DND-41 (cell line): Measurements from ENCODE around the gene C1orf21.

Experiments used
- ATAC-seq: fragments of 200-7000 bp; cut with Tn5 transposase; 3 replicates; pipeline ENCODE4 v1.9.1; 2021; ENCODE audit warnings: low read depth; ENCODE audit not compliant: insufficient read depth
- DNase-seq: peaks from one replicate; pipeline ENCODE4 v3.0.0-alpha.2; 2020
- H2AFZ ChIP-seq: 2 replicates; pipeline ENCODE4 v1.6.0; 2012; ENCODE audit warnings: low read depth, low read length
- H3K27ac ChIP-seq: 2 replicates; pipeline ENCODE4 v1.5.1; 2012; ENCODE audit warnings: low read length, inconsistent platforms
- H3K27me3 ChIP-seq: fragments of 200-600 bp; sonication (generic); 2 replicates; pipeline ENCODE4 v1.6.0; 2012; ENCODE audit warnings: low read length, mild to moderate bottlenecking, inconsistent platforms; ENCODE audit not compliant: insufficient read depth, poor library complexity
- H3K36me3 ChIP-seq: 2 replicates; pipeline ENCODE4 v1.5.1; 2012; ENCODE audit warnings: low read length, inconsistent platforms; ENCODE audit not compliant: insufficient read depth
- H3K4me1 ChIP-seq: 2 replicates; pipeline ENCODE4 v1.5.1; 2012; ENCODE audit warnings: mild to moderate bottlenecking, low read length; ENCODE audit not compliant: insufficient read depth
- H3K4me2 ChIP-seq: 2 replicates; pipeline ENCODE4 v1.6.0; 2012; ENCODE audit warnings: mild to moderate bottlenecking, moderate library complexity, low read length, inconsistent platforms; ENCODE audit not compliant: insufficient read depth
- H3K4me3 ChIP-seq, 2 experiments: fragments of 200-600 bp in 1 of 2; shearing (Covaris generic) in 1 of 2; 2 replicates each; pipeline ENCODE4 v1.5.1; 2012 to 2016; ENCODE audit warnings: inconsistent platforms in 2 of 2, low read length in 2 of 2, mild to moderate bottlenecking in 2 of 2, low read depth in 1 of 2, moderate library complexity in 1 of 2
- H3K79me2 ChIP-seq: 2 replicates; pipeline ENCODE4 v1.6.0; 2012; ENCODE audit warnings: low read length, inconsistent platforms; ENCODE audit not compliant: insufficient read depth
- H3K9ac ChIP-seq: 2 replicates; pipeline ENCODE4 v1.6.0; 2012; ENCODE audit warnings: low read depth, mild to moderate bottlenecking, inconsistent platforms, low read length, moderate library complexity
- H3K9me3 ChIP-seq: 2 replicates; pipeline ENCODE4 v1.5.1; 2012; ENCODE audit warnings: low read length, moderate library complexity, mild to moderate bottlenecking, inconsistent platforms; ENCODE audit not compliant: insufficient read depth, severe bottlenecking
- H4K20me1 ChIP-seq: 2 replicates; pipeline ENCODE4 v1.6.0; 2012; ENCODE audit warnings: low read length; ENCODE audit not compliant: insufficient read depth
- EZH2 ChIP-seq: IDR thresholded peaks from 3 replicates; pipeline ENCODE4 v1.6.1; 2012; ENCODE audit warnings: borderline replicate concordance, low read depth, mild to moderate bottlenecking, moderate library complexity, low read length, inconsistent platforms; ENCODE audit not compliant: severe bottlenecking
- TF ChIP-seq, protein P1 (sequence below): IDR thresholded peaks from 2 replicates; pipeline ENCODE4 v1.5.1; 2012; ENCODE audit warnings: borderline replicate concordance, low read length, moderate library complexity, mild to moderate bottlenecking; ENCODE audit not compliant: poor library complexity, severe bottlenecking; ENCODE audit errors: extremely low read depth

C1orf21 gene

DNA sequence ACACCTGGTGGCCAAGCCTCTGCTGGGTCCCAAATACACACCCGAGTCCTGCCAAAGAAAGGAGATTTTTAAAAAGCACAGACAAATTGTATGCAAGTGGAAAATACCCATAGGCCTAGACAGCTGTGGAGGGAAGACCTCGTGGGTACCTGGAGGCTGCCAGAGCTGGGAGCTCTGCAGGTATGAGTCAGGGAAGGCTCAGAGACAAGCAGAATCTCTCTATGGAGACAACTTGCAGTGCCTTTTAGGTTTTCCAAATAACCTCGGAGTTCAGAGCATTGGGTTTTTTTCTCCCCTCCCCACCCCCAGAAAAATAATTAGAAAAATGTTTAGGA, 240.1 kb downstream of the C1orf21 start:
- Histone ChIP-seq H3K4me1 (no peaks in the 10 kb centered on the region), H3K9ac (no peak overlapping the region), H3K4me2 (no peak overlapping the region), H3K36me3 (no peaks in the 10 kb centered on the region), H3K4me3 (no peak overlapping the region), H4K20me1 (no peaks in the 10 kb centered on the region), H3K79me2 (no peaks in the 10 kb centered on the region), H2AFZ (no peak overlapping the region), H3K9me3 (no peaks in the 10 kb centered on the region), H3K27me3 (no peaks in the 10 kb centered on the region), H3K27ac (no peak overlapping the region)
- DNase-seq (no peak), ATAC-seq (no peak)
- TF ChIP-seq EZH2, result no peak
- TF ChIP-seq, protein P1, sequence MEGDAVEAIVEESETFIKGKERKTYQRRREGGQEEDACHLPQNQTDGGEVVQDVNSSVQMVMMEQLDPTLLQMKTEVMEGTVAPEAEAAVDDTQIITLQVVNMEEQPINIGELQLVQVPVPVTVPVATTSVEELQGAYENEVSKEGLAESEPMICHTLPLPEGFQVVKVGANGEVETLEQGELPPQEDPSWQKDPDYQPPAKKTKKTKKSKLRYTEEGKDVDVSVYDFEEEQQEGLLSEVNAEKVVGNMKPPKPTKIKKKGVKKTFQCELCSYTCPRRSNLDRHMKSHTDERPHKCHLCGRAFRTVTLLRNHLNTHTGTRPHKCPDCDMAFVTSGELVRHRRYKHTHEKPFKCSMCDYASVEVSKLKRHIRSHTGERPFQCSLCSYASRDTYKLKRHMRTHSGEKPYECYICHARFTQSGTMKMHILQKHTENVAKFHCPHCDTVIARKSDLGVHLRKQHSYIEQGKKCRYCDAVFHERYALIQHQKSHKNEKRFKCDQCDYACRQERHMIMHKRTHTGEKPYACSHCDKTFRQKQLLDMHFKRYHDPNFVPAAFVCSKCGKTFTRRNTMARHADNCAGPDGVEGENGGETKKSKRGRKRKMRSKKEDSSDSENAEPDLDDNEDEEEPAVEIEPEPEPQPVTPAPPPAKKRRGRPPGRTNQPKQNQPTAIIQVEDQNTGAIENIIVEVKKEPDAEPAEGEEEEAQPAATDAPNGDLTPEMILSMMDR, result no peak

DNA sequence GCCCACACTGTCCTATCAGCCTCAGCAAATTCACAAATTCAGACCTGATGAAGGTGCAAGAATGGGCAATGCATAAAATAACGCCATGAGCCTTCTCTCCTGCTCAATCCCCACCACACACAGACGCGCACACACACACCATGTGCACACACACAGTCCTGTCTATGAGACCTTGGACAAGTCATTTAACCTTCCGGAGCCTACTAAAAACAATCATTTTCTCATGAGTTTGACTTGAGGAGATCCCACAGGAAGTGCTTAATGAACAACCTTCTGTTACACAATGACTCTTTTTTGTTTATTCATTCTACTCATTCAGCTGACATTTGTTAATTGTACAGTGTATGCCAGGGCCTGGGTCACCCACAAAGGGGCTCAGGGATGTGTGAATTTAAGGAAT, 242.4 kb downstream of the C1orf21 start:
- Histone ChIP-seq H3K79me2 (no peaks in the 10 kb centered on the region), H2AFZ (no peak overlapping the region), H3K9ac (no peak overlapping the region), H3K36me3 (no peaks in the 10 kb centered on the region), H3K4me3 (no peak overlapping the region), H4K20me1 (no peaks in the 10 kb centered on the region), H3K4me2 (no peak overlapping the region), H3K27ac (no peak overlapping the region), H3K4me1 (no peaks in the 10 kb centered on the region), H3K9me3 (no peaks in the 10 kb centered on the region), H3K27me3 (no peaks in the 10 kb centered on the region)
- ATAC-seq, result no peak
- TF ChIP-seq, protein P1, result no peak
- no peak for TF ChIP-seq EZH2
- no peak for DNase-seq

DNA sequence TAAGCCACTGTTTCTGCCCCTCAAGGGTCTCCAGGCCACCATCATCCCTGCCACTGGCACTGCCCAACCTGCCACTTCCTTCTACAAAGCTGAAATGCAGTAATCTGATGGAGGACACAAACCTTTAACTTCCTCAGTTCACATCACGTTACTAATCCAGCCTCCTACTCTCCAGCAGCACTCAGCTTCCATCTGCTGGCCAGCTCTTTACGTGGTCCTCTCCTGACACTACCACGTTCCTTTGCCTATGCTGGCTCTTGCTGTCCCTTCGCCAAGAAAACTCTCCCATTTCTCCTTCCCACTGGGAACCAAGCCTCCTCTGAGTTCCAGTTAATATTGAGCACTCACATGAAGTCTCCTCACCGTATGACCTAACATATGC, 243.8 kb downstream of the C1orf21 start:
- ATAC-seq (no peak), DNase-seq (no peak)
- no peak overlapping the region for H3K4me3 ChIP-seq
- H3K27ac ChIP-seq, result no peak overlapping the region
- no peaks in the 10 kb centered on the region for H3K9me3 ChIP-seq
- no peaks in the 10 kb centered on the region for H3K79me2 ChIP-seq
- H3K27me3 ChIP-seq, result no peaks in the 10 kb centered on the region
- H2AFZ ChIP-seq, result no peak overlapping the region
- H3K4me1 ChIP-seq, result peaks cover 9% of the 10 kb centered on the region
- no peak overlapping the region for H3K4me2 ChIP-seq
- TF ChIP-seq, protein P1, result no peak
- TF ChIP-seq EZH2, result no peak
- H3K36me3 ChIP-seq, result no peaks in the 10 kb centered on the region
- no peaks in the 10 kb centered on the region for H4K20me1 ChIP-seq
- H3K9ac ChIP-seq, result no peak overlapping the region
